Thoracic aorta (tissue), 2 donors: ENCODE results near the gene CMIP. TPM values are rescaled to one million over a fixed set of nuclear protein-coding genes. Genes with fewer than 3 reads are reported as not detected.

ENCODE experiments used
- ATAC-seq: fragments of 150-250 bp; one replicate; pipeline ENCODE4 v1.8.0; 2017; ENCODE audit warnings: low read depth; ENCODE audit not compliant: insufficient number of reproducible peaks, low FRiP score
- DNase-seq: peaks from one replicate; pipeline ENCODE4 v3.0.0-alpha.2; 2020; ENCODE audit warnings: low spot score
- H3K27ac ChIP-seq, 2 donors: fragments of 200-600 bp; sonication (generic); 1 replicate in 1 of 2; 2 replicates in 1 of 2; pipeline ENCODE4 v1.5.1; 2016; ENCODE audit warnings: mild to moderate bottlenecking in 2 of 2, moderate library complexity in 2 of 2
- H3K27me3 ChIP-seq: fragments of 200-600 bp; sonication (generic); replicated peaks from 2 replicates; pipeline ENCODE4 v1.6.0; 2016; ENCODE audit warnings: mild to moderate bottlenecking; ENCODE audit not compliant: insufficient read depth
- H3K36me3 ChIP-seq: fragments of 200-600 bp; sonication (generic); one replicate; pipeline ENCODE4 v1.5.1; 2016
- H3K4me1 ChIP-seq, 2 donors: fragments of 200-600 bp; sonication (generic); 1 replicate in 1 of 2; 2 replicates in 1 of 2; pipeline versions ENCODE4 v1.5.1 to v1.6.0; 2016; ENCODE audit warnings: low read depth in 2 of 2, mild to moderate bottlenecking in 1 of 2; ENCODE audit not compliant: control insufficient read depth in 1 of 2
- H3K4me3 ChIP-seq: fragments of 200-600 bp; sonication (generic); 2 replicates; pipeline ENCODE4 v1.5.1; 2016; ENCODE audit warnings: mild to moderate bottlenecking
- H3K9me3 ChIP-seq: fragments of 200-600 bp; sonication (generic); 2 replicates; pipeline ENCODE4 v1.5.1; 2016
- total RNA-seq, 2 donors: library from RNA; depleted of rRNA; stranded (reverse); fragments of >200 nt; gene quantifications; one replicate each; pipeline versions ENCODE4 v1.1.0 to v1.2.3, GENCODE V29; 2016
- TF ChIP-seq, protein P1 (sequence below): fragments of 200-600 bp; sonication (generic); IDR thresholded peaks from one replicate; pipeline ENCODE4 v1.5.1; 2019; ENCODE audit warnings: antibody characterized with exemption

CMIP gene
- total RNA-seq, 2 donors from 2014 or later = 20.8 to 46.8 TPM

DNA sequence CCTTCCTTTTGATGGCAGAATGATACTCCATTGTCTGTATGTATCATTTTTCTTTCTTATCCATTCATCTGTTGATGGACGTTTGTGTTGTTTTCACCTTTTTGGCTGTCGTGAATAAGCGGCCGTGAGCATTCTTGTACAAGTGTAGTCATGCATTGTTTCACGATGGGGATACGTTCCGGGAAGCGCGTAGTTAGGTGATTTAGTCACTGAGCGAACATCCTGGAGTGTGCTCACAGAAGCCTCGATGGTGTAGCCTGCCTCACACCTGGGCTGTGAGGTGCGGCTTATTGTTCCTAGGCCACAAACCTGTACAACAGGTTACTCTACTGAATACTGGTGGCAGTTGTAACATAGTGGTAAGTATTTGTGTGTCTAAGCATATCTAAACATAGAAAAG, 136.5 kb downstream of the CMIP start:
- no peaks in the 10 kb centered on the region for H3K27me3 ChIP-seq
- TF ChIP-seq, protein P1, sequence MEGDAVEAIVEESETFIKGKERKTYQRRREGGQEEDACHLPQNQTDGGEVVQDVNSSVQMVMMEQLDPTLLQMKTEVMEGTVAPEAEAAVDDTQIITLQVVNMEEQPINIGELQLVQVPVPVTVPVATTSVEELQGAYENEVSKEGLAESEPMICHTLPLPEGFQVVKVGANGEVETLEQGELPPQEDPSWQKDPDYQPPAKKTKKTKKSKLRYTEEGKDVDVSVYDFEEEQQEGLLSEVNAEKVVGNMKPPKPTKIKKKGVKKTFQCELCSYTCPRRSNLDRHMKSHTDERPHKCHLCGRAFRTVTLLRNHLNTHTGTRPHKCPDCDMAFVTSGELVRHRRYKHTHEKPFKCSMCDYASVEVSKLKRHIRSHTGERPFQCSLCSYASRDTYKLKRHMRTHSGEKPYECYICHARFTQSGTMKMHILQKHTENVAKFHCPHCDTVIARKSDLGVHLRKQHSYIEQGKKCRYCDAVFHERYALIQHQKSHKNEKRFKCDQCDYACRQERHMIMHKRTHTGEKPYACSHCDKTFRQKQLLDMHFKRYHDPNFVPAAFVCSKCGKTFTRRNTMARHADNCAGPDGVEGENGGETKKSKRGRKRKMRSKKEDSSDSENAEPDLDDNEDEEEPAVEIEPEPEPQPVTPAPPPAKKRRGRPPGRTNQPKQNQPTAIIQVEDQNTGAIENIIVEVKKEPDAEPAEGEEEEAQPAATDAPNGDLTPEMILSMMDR = no peak
- no peaks in the 10 kb centered on the region for H3K36me3 ChIP-seq
- H3K9me3 ChIP-seq = no peaks in the 10 kb centered on the region
- DNase-seq (no peak), ATAC-seq (no peak)
- no peaks in the 10 kb centered on the region for H3K4me1 ChIP-seq
- H3K27ac ChIP-seq = no peak overlapping the region
- H3K4me3 ChIP-seq = no peak overlapping the region

DNA sequence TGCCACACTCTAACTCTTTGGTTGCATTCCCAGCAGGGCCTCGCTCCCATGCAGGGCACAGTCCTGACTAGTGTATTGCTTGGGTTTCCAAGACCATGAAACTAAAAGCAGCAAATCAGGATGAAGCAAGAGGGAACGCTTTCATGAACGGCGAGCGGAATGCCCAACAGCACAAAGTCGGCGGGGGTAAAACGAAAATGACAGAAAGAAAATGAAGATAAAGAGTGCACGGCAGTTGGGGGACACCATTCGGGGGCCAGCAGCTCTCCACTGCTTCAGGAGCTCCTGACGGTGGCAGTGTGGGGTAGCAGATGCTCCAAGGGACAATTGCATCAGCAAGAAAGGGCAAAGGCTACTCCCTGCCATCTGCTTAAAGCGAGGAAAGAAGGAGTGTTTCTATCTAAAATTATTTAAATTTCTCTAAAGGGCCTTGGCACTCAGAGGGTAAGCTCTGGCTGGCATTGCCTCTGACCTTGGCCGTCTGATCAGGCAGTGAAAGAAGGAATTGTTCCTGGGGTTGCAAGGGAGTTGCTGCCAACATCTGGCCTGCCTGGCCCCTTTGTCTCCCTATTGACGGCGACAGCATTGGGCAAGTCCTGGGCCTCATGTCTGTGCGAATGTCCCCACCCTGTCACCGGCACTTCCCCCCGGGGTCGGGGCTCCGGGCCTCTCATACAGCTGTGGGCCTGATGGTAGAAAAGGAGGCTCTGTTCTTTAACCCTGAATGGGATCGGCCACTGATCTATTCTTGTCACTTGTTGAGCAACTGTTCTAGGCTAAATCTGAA, 138.2 kb downstream of the CMIP start:
- Histone ChIP-seq H3K27ac (no peak overlapping the region), H3K4me1 (no peaks in the 10 kb centered on the region), H3K4me3 (no peak overlapping the region), H3K27me3 (no peaks in the 10 kb centered on the region), H3K36me3 (no peaks in the 10 kb centered on the region), H3K9me3 (no peaks in the 10 kb centered on the region)
- TF ChIP-seq, protein P1 = no peak
- ATAC-seq (no peak), DNase-seq (no peak)

DNA sequence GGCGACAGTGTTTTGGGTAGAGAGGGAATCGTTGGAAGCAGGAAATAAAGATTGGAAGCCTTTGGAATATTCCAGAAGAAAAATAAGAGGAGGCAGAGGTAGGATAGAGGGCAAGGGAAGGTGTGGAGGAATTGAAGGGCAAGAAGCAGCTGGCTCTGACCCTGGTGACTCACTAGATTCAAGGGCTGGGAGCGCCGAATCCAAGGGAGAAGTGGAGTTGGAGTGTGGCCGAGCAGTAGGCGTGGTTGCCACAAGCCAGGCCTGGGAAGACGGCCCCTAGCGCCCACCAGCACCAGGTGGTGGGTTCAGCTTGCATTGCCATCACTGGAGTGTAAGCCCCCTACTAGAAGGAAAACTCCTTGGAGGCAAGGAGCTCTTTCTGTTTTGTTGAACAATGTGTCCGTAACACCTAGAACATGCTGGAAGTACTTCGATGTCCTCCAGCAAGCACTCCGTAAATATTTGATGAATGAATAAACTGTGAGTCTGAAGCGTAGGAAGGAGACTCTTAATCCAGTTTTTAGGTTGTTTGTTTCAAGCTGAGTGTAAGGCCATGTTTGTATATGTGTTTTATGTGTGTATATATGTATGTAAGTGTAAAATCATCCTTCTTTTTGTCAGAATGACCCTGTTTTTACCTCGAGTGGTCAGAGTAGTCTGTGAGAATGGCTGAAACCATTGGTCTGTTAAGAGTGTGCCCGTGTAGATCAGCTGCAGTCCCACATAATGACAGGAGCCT, 139.5 kb downstream of the CMIP start:
- no peak for ATAC-seq
- H3K36me3 ChIP-seq = no peaks in the 10 kb centered on the region
- no peak overlapping the region for H3K4me3 ChIP-seq
- no peak for DNase-seq
- TF ChIP-seq, protein P1 = no peak
- no peak overlapping the region for H3K27ac ChIP-seq
- H3K9me3 ChIP-seq = no peaks in the 10 kb centered on the region
- H3K4me1 ChIP-seq = no peaks in the 10 kb centered on the region
- H3K27me3 ChIP-seq = no peaks in the 10 kb centered on the region

DNA sequence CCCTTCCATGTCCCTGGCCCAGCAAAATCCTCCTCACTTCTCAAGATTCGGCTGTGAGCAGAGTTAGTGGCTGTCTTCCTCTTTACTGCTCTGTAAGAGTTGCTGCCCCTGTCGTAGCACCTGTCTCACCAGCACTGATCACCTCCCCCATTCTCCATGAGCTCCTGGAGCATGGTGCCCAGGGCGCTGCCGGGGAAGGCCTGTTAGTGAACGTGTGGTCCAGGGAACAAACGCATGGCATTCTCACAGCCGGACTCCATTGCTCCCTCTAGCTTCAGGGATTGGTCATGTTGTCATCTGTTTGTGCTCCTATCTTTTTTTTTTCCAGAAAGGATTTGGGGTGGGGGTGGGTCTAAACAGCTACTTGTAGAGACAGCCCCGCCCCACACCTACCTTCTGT, 141.2 kb downstream of the CMIP start:
- ATAC-seq (no peak), DNase-seq (no peak)
- H3K27me3 ChIP-seq = no peaks in the 10 kb centered on the region
- no peaks in the 10 kb centered on the region for H3K4me1 ChIP-seq
- H3K9me3 ChIP-seq = no peaks in the 10 kb centered on the region
- no peaks in the 10 kb centered on the region for H3K36me3 ChIP-seq
- TF ChIP-seq, protein P1 = no peak
- H3K27ac ChIP-seq = no peak overlapping the region
- H3K4me3 ChIP-seq = no peak overlapping the region

DNA sequence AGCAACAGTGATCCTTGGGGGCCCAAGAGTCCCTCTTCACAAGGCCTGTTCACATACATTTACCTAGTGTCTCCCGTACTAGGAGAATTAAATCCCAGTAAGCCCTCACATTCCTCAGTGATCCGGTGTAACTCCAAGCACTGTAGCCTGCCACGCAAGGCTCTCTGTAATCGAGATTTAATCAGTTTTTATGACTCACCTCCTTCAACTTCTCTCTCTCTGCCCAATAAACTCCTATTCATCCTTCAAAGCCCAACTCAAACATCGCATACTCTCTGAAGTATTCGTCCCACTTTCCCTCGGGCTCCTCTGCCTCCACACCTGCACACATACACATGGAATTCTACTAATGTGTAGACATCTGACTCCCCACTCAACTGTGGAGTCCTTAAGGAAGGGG, 141.8 kb downstream of the CMIP start:
- H3K4me3 ChIP-seq = no peak overlapping the region
- H3K27me3 ChIP-seq = no peaks in the 10 kb centered on the region
- H3K27ac ChIP-seq = no peak overlapping the region
- no peaks in the 10 kb centered on the region for H3K4me1 ChIP-seq
- no peak for DNase-seq
- no peak for ATAC-seq
- no peaks in the 10 kb centered on the region for H3K36me3 ChIP-seq
- TF ChIP-seq, protein P1 = no peak
- H3K9me3 ChIP-seq = no peaks in the 10 kb centered on the region
